Measurements from ENCODE around the gene GRAP2.

GRAP2 gene

GRCh38 chr22:40015358-40015976, 114.6 kb downstream of the GRAP2 start:
- no peak for DNase-seq (ENCODE audit: low spot score)

- DNase-seq (ENCODE audit: low spot score): no peak
These were observed 117.2 kb downstream of the GRAP2 start for GRCh38 chr22:40018051-40018450.

- DNase-seq (ENCODE audit: low spot score): no peak
These were observed 118.2 kb downstream of the GRAP2 start for GRCh38 chr22:40019100-40019499.

GRCh38 chr22:40020956-40021355, 120.1 kb downstream of the GRAP2 start:
- no peak for DNase-seq (ENCODE audit: low spot score)

GRCh38 chr22:40021401-40022000, 120.6 kb downstream of the GRAP2 start:
- no peak for DNase-seq (ENCODE audit: low spot score)

GRCh38 chr22:40022536-40023240, 121.8 kb downstream of the GRAP2 start:
- DNase-seq (ENCODE audit: low spot score): peak; percentile 65
